IMR-90 (cell line): ENCODE measurements around the gene PPIL6. TPM values are rescaled to one million over a fixed set of nuclear protein-coding genes. Genes with fewer than 3 reads are reported as not detected.

ENCODE experiments used
- ATAC-seq: fragments of 200-7000 bp; cut with Tn5 transposase; 2 replicates; pipeline ENCODE4 v1.9.1; 2020; ENCODE audit warnings: low read depth, mild to moderate bottlenecking, moderate library complexity
- BruUV-seq: library from RNA; stranded (reverse); fragments of 400-500 nt; replicated peaks from 2 replicates; lab custom pipeline; 2021; lab: Mats Ljungman, UMichigan
- CTCF ChIA-PET: fragments of 300-600 bp; formaldehyde crosslinking; extraction: SDS; loops from one replicate; lab custom pipeline; 2021; ENCODE audit warnings: antibody characterized with exemption; lab: Yijun Ruan, JAX
- POLR2A ChIA-PET: fragments of 300-600 bp; sonication (Branson Sonifier 250); formaldehyde crosslinking; loops from one replicate; lab custom pipeline; 2022; ENCODE audit warnings: antibody characterized with exemption; ENCODE audit not compliant: unreplicated experiment; lab: Charles Lee
- DNase-seq: peaks from one replicate; pipeline ENCODE4 v3.0.0; 2013
- H2AFZ ChIP-seq: replicated peaks from 2 replicates; pipeline ENCODE3; 2013; ENCODE audit warnings: low read length, mild to moderate bottlenecking; ENCODE audit not compliant: poor library complexity
- H2AK5ac ChIP-seq: 2 replicates; pipeline ENCODE4 v1.6.1; 2013; ENCODE audit warnings: low read depth, low read length, inconsistent platforms
- H2AK9ac ChIP-seq: replicated peaks from 2 replicates; pipeline ENCODE3; 2013; ENCODE audit warnings: mild to moderate bottlenecking, low read depth, low read length, moderate library complexity; ENCODE audit not compliant: poor library complexity
- H2BK120ac ChIP-seq: 2 replicates; pipeline ENCODE4 v1.6.1; 2013; ENCODE audit warnings: low read depth, low read length, inconsistent platforms
- H2BK15ac ChIP-seq: 3 replicates; pipeline ENCODE4 v1.6.1; 2013; ENCODE audit warnings: low read depth, low read length, inconsistent platforms
- H2BK20ac ChIP-seq: 2 replicates; pipeline ENCODE4 v1.6.1; 2013; ENCODE audit warnings: low read depth, mild to moderate bottlenecking, inconsistent platforms, low read length, moderate library complexity
- H2BK5ac ChIP-seq: 2 replicates; pipeline ENCODE4 v1.6.1; 2013; ENCODE audit warnings: mild to moderate bottlenecking, low read depth, low read length, inconsistent platforms; ENCODE audit not compliant: poor library complexity, severe bottlenecking
- H3K14ac ChIP-seq: replicated peaks from 2 replicates; pipeline ENCODE4 v1.6.1; 2013; ENCODE audit warnings: low read depth, low read length, inconsistent platforms
- H3K18ac ChIP-seq: 2 replicates; pipeline ENCODE4 v1.6.1; 2013; ENCODE audit warnings: low read depth, low read length, control low read depth
- H3K23ac ChIP-seq: 2 replicates; pipeline ENCODE4 v1.6.1; 2013; ENCODE audit warnings: low read depth, low read length, inconsistent platforms
- H3K27ac ChIP-seq: 2 replicates; pipeline ENCODE4 v1.5.1; 2013; ENCODE audit warnings: mild to moderate bottlenecking, control low read depth, low read length; ENCODE audit not compliant: insufficient read depth
- H3K27me3 ChIP-seq: 2 replicates; pipeline ENCODE4 v1.6.1; 2013; ENCODE audit warnings: low read length; ENCODE audit not compliant: control insufficient read depth, insufficient read depth
- H3K36me3 ChIP-seq: 2 replicates; pipeline ENCODE4 v1.6.1; 2013; ENCODE audit warnings: low read length, mixed read lengths; ENCODE audit not compliant: control insufficient read depth, insufficient read depth
- H3K4ac ChIP-seq: 2 replicates; pipeline ENCODE4 v1.6.1; 2013; ENCODE audit warnings: low read depth, low read length, inconsistent platforms
- H3K4me1 ChIP-seq: 2 replicates; pipeline ENCODE4 v1.6.1; 2013; ENCODE audit warnings: low read length, mixed read lengths; ENCODE audit not compliant: control insufficient read depth, insufficient read depth
- H3K4me2 ChIP-seq: 2 replicates; pipeline ENCODE4 v1.6.1; 2013; ENCODE audit warnings: low read depth, mild to moderate bottlenecking, control low read depth, low read length, moderate library complexity
- H3K4me3 ChIP-seq: 2 replicates; pipeline ENCODE4 v1.5.1; 2013; ENCODE audit warnings: low read depth, mild to moderate bottlenecking, control low read depth, low read length, moderate library complexity; ENCODE audit not compliant: insufficient read depth
- H3K56ac ChIP-seq: 2 replicates; pipeline ENCODE4 v1.6.1; 2013; ENCODE audit warnings: low read length, inconsistent platforms; ENCODE audit not compliant: insufficient read depth; ENCODE audit errors: extremely low read depth
- H3K79me1 ChIP-seq, 2 experiments: 2 replicates each; pipeline ENCODE4 v1.6.1; 2013; ENCODE audit warnings: low read length in 2 of 2, inconsistent platforms in 1 of 2, low read depth in 1 of 2
- H3K9ac ChIP-seq: 2 replicates; pipeline ENCODE4 v1.6.1; 2013; ENCODE audit warnings: low read depth, low read length, control low read depth
- H3K9me1 ChIP-seq: 2 replicates; pipeline ENCODE4 v1.6.1; 2013; ENCODE audit warnings: low read length, inconsistent platforms; ENCODE audit not compliant: insufficient read depth
- H3K9me3 ChIP-seq: 2 replicates; pipeline ENCODE4 v1.6.1; 2013; ENCODE audit warnings: low read length; ENCODE audit not compliant: control insufficient read depth, insufficient read depth
- H4K20me1 ChIP-seq: 2 replicates; pipeline ENCODE4 v1.6.1; 2013; ENCODE audit warnings: low read length, inconsistent platforms; ENCODE audit not compliant: insufficient read depth
- H4K5ac ChIP-seq: 2 replicates; pipeline ENCODE4 v1.6.1; 2013; ENCODE audit warnings: mild to moderate bottlenecking, low read depth, low read length, control low read depth
- H4K8ac ChIP-seq, 2 experiments: 2 replicates each; pipeline ENCODE4 v1.6.1; 2013; ENCODE audit warnings: low read depth in 2 of 2, low read length in 2 of 2, control low read depth in 1 of 2, inconsistent platforms in 1 of 2
- H4K91ac ChIP-seq: 2 replicates; pipeline ENCODE4 v1.6.1; 2013; ENCODE audit warnings: low read depth, low read length, inconsistent platforms; ENCODE audit not compliant: insufficient read depth
- MAZ ChIP-seq: IDR thresholded peaks from 2 replicates; pipeline ENCODE4 v1.6.1; 2012; ENCODE audit warnings: low read depth, mild to moderate bottlenecking, low read length, improper control_type of control experiment, moderate library complexity, borderline replicate concordance
- MXI1 ChIP-seq: IDR thresholded peaks from 2 replicates; pipeline ENCODE4 v1.6.1; 2012; ENCODE audit warnings: low read depth, mild to moderate bottlenecking, low read length, moderate library complexity, borderline replicate concordance
- WGBS, 2 experiments: methylation state at CpG; one replicate each; pipeline versions ENCODE4 v1.1.5 to v1.1.7; 2013; ENCODE audit warnings: missing lambda C conversion rate in 2 of 2; ENCODE audit not compliant: insufficient read length in 1 of 2; ENCODE audit errors: extremely low coverage in 2 of 2; 5-methylcytosine and 5-hydroxymethylcytosine counted together
- dilution Hi-C: fragments of 300-500 bp; cut with HindIII; formaldehyde crosslinking; loops from one replicate; pipeline ENCODE4 v1.14.3; 2018; ENCODE audit warnings: low sequenced_read_pairs; ENCODE audit not compliant: unreplicated experiment
- in situ Hi-C: fragments of 300-500 bp; cut with MboI; formaldehyde crosslinking; loops from 3 replicates; pipeline ENCODE4 v1.14.3; 2019; ENCODE audit warnings: low sequenced_read_pairs, inconsistent platforms, mixed read lengths
- intact Hi-C: fragments of 100-400 bp; cut with micrococcal nuclease; formaldehyde crosslinking; loops from 2 replicates; pipeline ENCODE4 v1.10.0; 2022
- polyA plus RNA-seq, 3 experiments: library from polyadenylated mRNA; depleted of rRNA; stranded (reverse); fragments of >200 nt; gene quantifications; 2 replicates each; pipeline ENCODE4 v1.2.3, GENCODE V29; 2012; ENCODE audit warnings: low replicate concordance in 1 of 3
- total RNA-seq: library from RNA; depleted of rRNA; stranded (reverse); fragments of >200 nt; gene quantifications from 2 replicates; pipeline ENCODE4 v1.2.3, GENCODE V29; 2012

PPIL6 gene
- total and polyA plus RNA-seq, 2 of the 4 experiments (the other 2 are of a cell fraction), result 0.15 to 0.18 TPM

DNA sequence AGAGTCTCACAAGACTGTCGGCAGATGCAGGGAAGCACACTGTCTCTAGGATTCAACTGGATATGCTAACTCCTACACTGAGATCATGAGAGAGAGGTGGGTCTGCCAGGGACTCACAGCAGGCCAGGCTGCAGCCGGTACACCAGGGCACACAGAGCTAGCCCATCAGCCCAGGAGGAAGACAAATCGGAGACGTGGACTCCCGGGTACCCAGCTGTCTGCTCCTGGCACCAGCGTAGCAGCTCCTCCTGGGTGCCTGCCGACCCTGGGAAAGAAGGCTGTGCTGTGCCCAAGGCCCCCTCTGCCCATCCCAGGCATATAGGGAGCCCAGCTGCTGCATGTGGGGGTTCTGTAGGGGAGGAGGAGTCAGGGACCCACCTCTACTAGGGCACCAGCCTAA, 8.2 kb upstream of the PPIL6 start:
- BruUV-seq, result no TSS peak
- POLR2A ChIA-PET, result no interaction called here
- Histone ChIP-seq H3K79me1 (peaks cover 6 to 30% of the 10 kb centered on the region in 2 experiments), H2BK15ac (no peak overlapping the region), H3K4me2 (no peak overlapping the region), H3K36me3 (peaks cover 74% of the 10 kb centered on the region), H4K5ac (no peak overlapping the region), H3K23ac (no peak overlapping the region), H4K91ac (no peak overlapping the region), H3K9me3 (no peaks in the 10 kb centered on the region), H2BK120ac (no peak overlapping the region), H2AK5ac (no peak overlapping the region), H4K8ac (no peak overlapping the region), H3K18ac (no peak overlapping the region), H3K27ac (no peak overlapping the region), H3K4ac (no peak overlapping the region), H3K9ac (no peak overlapping the region), H3K4me1 (no peaks in the 10 kb centered on the region; the same call in 1 of the 2 replicates), H2AK9ac (no peak overlapping the region), H3K4me3 (no peak overlapping the region), H4K20me1 (peaks cover 7% of the 10 kb centered on the region; the same call in 1 of the 2 replicates), H3K27me3 (no peaks in the 10 kb centered on the region), H2AFZ (no peak overlapping the region), H3K56ac (no peak overlapping the region), H2BK5ac (no peak overlapping the region), H3K14ac (no peak overlapping the region), H2BK20ac (no peak overlapping the region), H3K9me1 (peaks cover 16% of the 10 kb centered on the region; the same call in 1 of the 2 replicates)
- no peak for TF ChIP-seq MAZ
- no peak for TF ChIP-seq MXI1
- intact Hi-C loops (no loop called here), dilution Hi-C loops (no loop called here), in situ Hi-C loops (no loop called here)
- ATAC-seq, result no peak
- 89% methylated on average over 4 of the region's 7 CpGs; no CpG with 5 or more reads in 1 of the 2 experiments for WGBS, 2 experiments
- DNase-seq, result no peak
- CTCF ChIA-PET, result no interaction called here
